Activated CD8-positive, alpha-beta memory T cell treated with anti-CD3 and anti-CD28 coated beads, Interleukin-2, amount 50 U/mL, for 24 hours (primary cell): ENCODE measurements around the gene STMND1.

Source experiments
- DNase-seq: peaks from one replicate; pipeline ENCODE4 v3.0.0-alpha.2; 2020; ENCODE audit errors: extremely low read depth

The STMND1 gene

GRCh38 chr6:17161076-17161475 is 59.2 kb downstream of the STMND1 start:
- no peak for DNase-seq

DNA sequence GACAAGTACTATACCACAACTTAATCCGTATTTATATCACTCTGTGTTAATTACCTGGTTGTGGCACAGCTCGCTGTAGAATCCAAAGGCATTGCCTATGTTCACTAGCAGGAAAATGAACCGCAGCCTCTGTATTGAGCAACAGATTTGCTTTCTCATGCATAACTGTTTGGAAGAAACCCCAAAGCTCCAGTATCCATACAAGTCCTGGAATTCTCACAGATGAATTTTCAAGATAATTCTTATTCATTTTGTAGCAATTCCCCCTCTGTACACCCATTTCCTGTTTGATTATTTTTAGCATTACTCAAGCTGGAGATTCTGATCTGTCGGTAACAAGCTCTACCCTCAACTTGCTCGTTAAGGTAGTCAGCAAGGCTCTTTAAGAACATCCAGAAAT is 63.5 kb downstream of the STMND1 start:
- DNase-seq, result no peak

GRCh38 chr6:17167327-17167979 is 65.6 kb downstream of the STMND1 start:
- DNase-seq, result no peak

DNA sequence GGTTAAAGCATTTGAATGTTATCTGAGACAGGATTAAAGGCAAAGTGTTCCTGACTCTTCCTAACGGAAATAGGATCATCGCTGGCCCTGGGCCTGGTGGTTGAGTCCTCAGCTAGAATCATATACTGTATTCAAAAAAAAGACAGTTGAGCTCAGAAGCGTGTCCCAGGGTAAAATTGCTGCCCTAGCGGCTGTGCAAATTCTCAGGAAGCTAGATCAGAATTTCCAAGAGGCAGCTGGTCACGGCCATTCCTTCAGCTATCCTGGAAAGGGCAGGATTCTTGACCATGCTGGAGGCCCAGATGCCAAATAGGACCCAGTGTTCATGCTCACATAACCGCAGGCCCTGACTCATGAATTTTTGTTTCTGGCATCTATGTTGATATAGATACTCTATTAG is 67.4 kb downstream of the STMND1 start:
- no peak for DNase-seq

GRCh38 chr6:17169711-17170110 is 67.9 kb downstream of the STMND1 start:
- DNase-seq, result no peak

DNA sequence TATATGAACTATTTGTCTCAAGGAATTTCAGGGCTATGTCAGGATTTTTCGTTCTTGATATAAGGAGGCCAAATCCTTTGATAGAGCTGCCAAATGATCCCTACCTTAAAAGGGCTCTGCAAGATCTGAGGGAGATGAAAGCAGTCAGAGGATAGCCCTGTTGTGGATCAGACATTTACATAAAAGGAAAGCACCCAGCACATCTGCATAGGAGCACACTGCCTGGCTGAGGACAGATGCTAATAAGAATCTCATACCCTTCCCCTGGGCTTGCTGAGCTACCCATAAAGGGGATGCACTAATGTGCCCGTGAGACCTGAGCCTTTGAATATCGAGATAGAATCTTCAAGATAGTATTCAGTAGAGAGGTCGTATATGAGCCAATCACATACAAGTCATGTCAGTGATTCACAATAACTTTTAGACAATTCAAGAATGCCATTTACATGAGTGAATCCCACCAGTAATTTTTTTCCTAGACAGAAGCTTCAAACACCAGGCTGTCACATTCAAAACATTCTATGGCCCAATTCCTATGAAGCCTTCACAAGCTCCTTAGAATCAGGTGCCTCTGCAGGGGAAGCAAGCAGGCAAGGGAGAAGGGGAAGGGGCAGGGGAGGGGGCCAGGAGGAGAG is 71.1 kb downstream of the STMND1 start:
- no peak for DNase-seq

DNA sequence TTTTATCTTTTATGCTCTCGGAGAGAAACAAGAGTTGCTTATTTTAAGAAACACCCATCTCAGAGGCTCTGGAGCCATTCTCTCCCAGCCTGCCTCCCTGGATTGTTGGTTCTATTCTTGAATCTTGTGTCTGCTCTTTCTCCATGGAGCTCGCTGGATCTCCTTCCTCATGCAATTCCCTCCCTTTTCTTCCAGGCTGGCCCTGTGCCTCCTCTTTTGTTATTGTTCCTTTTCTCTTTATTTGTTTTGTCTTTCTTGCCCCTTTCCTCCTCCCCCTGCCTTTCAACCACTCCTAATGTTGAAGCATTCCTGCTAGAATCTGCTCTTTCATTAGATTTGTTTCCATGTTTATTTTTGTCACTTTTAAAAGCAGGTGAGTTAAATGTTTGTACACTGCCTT is 76.5 kb downstream of the STMND1 start:
- no peak for DNase-seq

DNA sequence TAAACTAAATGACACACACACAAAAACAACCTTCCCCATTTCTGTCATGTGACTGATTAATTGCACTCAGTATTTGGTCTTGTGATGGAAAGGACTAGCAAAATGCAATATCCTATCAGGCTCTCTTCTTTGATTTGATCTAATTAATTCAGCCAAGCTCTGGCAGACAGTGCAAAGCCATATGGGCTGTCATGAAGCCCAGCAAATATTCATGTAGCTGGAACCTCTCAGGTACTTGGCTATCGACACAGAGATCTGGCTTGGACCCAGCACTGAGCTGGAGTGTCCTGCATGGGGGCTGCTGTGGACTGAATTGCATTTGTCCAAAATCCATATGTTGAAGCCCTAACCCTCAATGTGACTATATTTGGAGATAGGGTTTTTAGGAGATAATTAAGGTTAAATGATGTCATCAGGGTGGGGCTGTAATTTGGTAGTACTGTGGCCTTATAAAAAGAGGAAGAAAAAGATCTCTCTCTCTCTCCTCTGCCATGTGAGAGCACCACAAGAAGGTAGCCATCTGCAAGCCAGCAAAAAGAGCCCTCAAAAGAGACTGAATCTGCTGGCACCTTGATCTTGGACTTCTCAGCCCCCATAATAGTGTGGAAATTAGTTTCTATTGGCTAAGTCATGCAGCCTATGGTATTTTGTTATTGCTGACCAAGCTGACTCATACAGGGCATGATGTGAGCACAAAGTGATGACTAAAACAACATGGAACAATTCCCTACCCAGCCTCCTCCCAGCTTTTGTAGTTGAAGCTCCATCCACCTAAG is 77.1 kb downstream of the STMND1 start:
- DNase-seq, result no peak

DNA sequence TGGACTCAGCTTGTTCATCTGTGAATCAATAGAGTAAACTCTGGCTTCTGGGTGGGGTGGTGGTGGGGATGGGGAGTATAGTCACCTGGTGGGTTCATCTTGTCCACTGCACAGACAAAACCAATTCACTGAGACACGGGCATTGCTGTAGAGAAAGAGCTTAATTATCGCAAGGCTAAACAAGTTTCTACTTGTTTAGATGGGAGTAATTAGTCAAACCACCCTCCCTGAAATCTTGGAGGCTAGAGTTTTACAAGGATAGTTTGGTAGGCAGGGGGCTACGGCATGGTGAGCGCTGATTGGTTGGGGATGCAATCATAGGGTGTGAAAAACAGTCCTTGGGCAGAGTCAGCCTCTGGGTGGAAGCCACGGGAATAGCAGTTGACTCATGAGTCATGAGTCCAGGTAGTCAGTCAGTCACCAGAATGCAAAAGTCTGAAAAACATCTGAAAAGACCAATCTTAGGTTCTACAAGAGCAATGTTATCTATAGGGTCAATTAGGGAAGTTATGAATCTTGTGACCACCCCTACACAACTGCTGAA is 77.8 kb downstream of the STMND1 start:
- DNase-seq, result no peak
